ENCODE results near the gene ADAMTSL5. TPM values are rescaled to one million over a fixed set of nuclear protein-coding genes. Genes with fewer than 3 reads are reported as not detected.
"Not testable (repeated sequence)": the region's sequence is repeated elsewhere in the genome, so short reads cannot be mapped to it uniquely, and the experiment has no call there.

Gene ADAMTSL5
- total RNA-seq, 2 experiments from 2014 or later = 1.1 to 1.5 TPM

- no peak for DNase-seq
- Mint-ChIP-seq H3K27me3 (peaks cover 4% of the 10 kb centered on the region), H3K4me3 (no peak overlapping the region), H3K4me1 (peaks cover 9% of the 10 kb centered on the region), H3K27ac (no peak overlapping the region), H3K36me3 (no peaks in the 10 kb centered on the region), H3K9me3 (no peaks in the 10 kb centered on the region)
Measured at GRCh38 chr19:1487576-1488281, 25.1 kb downstream of the ADAMTSL5 start.

- DNase-seq = no peak
- Mint-ChIP-seq H3K4me1 (peaks cover 8% of the 10 kb centered on the region), H3K36me3 (no peaks in the 10 kb centered on the region), H3K27ac (no peak overlapping the region), H3K4me3 (no peak overlapping the region), H3K27me3 (peaks cover 4% of the 10 kb centered on the region), H3K9me3 (no peaks in the 10 kb centered on the region)
Measured at GRCh38 chr19:1486720-1487575, 25.9 kb downstream of the ADAMTSL5 start.

- no peaks in the 10 kb centered on the region for H3K27me3 Mint-ChIP-seq
- no peak overlapping the region for H3K4me3 Mint-ChIP-seq
- no peak for DNase-seq
- peaks cover 5% of the 10 kb centered on the region for H3K4me1 Mint-ChIP-seq
- H3K36me3 Mint-ChIP-seq = peaks cover under 1% of the 10 kb centered on the region
- H3K9me3 Mint-ChIP-seq = no peaks in the 10 kb centered on the region
- no peak overlapping the region for H3K27ac Mint-ChIP-seq
Measured at GRCh38 chr19:1483979-1484428, 28.8 kb downstream of the ADAMTSL5 start.

- Mint-ChIP-seq H3K4me1 (peaks cover 7% of the 10 kb centered on the region), H3K36me3 (peaks cover 2% of the 10 kb centered on the region), H3K27ac (no peak overlapping the region), H3K27me3 (no peaks in the 10 kb centered on the region), H3K9me3 (no peaks in the 10 kb centered on the region), H3K4me3 (no peak overlapping the region)
- no peak for DNase-seq
Measured at GRCh38 chr19:1483131-1483978, 29.5 kb downstream of the ADAMTSL5 start.

- DNase-seq = no peak
- H3K27ac Mint-ChIP-seq = no peak overlapping the region
- H3K27me3 Mint-ChIP-seq = no peaks in the 10 kb centered on the region
- H3K4me1 Mint-ChIP-seq = peaks cover 9% of the 10 kb centered on the region
- peaks cover 2% of the 10 kb centered on the region for H3K36me3 Mint-ChIP-seq
- H3K9me3 Mint-ChIP-seq = no peaks in the 10 kb centered on the region
- H3K4me3 Mint-ChIP-seq = no peak overlapping the region
Measured at GRCh38 chr19:1482361-1483130, 30.3 kb downstream of the ADAMTSL5 start.

GRCh38 chr19:1481893-1482360 lies 30.9 kb downstream of the ADAMTSL5 start:
- H3K9me3 Mint-ChIP-seq = no peaks in the 10 kb centered on the region
- H3K27ac Mint-ChIP-seq = no peak overlapping the region
- H3K27me3 Mint-ChIP-seq = no peaks in the 10 kb centered on the region
- peaks cover 6% of the 10 kb centered on the region for H3K36me3 Mint-ChIP-seq
- peaks cover 13% of the 10 kb centered on the region for H3K4me1 Mint-ChIP-seq
- DNase-seq = no peak
- no peak overlapping the region for H3K4me3 Mint-ChIP-seq

- Mint-ChIP-seq H3K4me3 (no peak overlapping the region), H3K27me3 (no peaks in the 10 kb centered on the region), H3K36me3 (peaks cover 9% of the 10 kb centered on the region), H3K4me1 (peaks cover 16% of the 10 kb centered on the region), H3K9me3 (no peaks in the 10 kb centered on the region), H3K27ac (no peak overlapping the region)
- no peak for DNase-seq
Measured at GRCh38 chr19:1481224-1481892, 31.5 kb downstream of the ADAMTSL5 start.

GRCh38 chr19:1478934-1479707 lies 33.7 kb downstream of the ADAMTSL5 start, which contains the start of gene C19orf25:
Gene C19orf25 (minus strand): TSS chr19:1479215. CDS start chr19:1478903, 312 bp downstream.
- Mint-ChIP-seq H3K4me1 (peaks cover 16% of the 10 kb centered on the region), H3K4me3 (peak within 1 kb of the TSS; percentile 99), H3K27me3 (no peaks in the 10 kb centered on the region), H3K36me3 (peaks cover 9% of the 10 kb centered on the region), H3K9me3 (no peaks in the 10 kb centered on the region), H3K27ac (peak within 1 kb of the TSS; percentile 95)
- DNase-seq = peak; percentile 94

- not testable (repeated sequence) for H3K9me3 Mint-ChIP-seq, H3K27me3 Mint-ChIP-seq, H3K36me3 Mint-ChIP-seq, H3K27ac Mint-ChIP-seq, DNase-seq
- Mint-ChIP-seq H3K4me3 (peak overlapping the region; percentile 54), H3K4me1 (peaks cover 16% of the 10 kb centered on the region)
Measured at GRCh38 chr19:1477056-1477455, 35.8 kb downstream of the ADAMTSL5 start.

- peaks cover 9% of the 10 kb centered on the region for H3K27me3 Mint-ChIP-seq
- no peak overlapping the region for H3K4me3 Mint-ChIP-seq
- no peak for DNase-seq
- H3K36me3 Mint-ChIP-seq = peaks cover 9% of the 10 kb centered on the region
- no peaks in the 10 kb centered on the region for H3K9me3 Mint-ChIP-seq
- no peak overlapping the region for H3K27ac Mint-ChIP-seq
- H3K4me1 Mint-ChIP-seq = peaks cover 16% of the 10 kb centered on the region
Measured at GRCh38 chr19:1475751-1476437, 36.9 kb downstream of the ADAMTSL5 start.

- Mint-ChIP-seq H3K9me3 (no peaks in the 10 kb centered on the region), H3K4me3 (no peak overlapping the region), H3K27ac (no peak overlapping the region), H3K36me3 (peaks cover 9% of the 10 kb centered on the region), H3K4me1 (peaks cover 18% of the 10 kb centered on the region), H3K27me3 (peaks cover 13% of the 10 kb centered on the region)
- no peak for DNase-seq
Measured at GRCh38 chr19:1474765-1475351, 38.0 kb downstream of the ADAMTSL5 start.

- Mint-ChIP-seq H3K9me3 (no peaks in the 10 kb centered on the region), H3K27me3 (peaks cover 14% of the 10 kb centered on the region), H3K27ac (no peak overlapping the region), H3K4me1 (peaks cover 14% of the 10 kb centered on the region), H3K36me3 (peaks cover 9% of the 10 kb centered on the region), H3K4me3 (no peak overlapping the region)
- DNase-seq = no peak
Measured at GRCh38 chr19:1474011-1474764, 38.6 kb downstream of the ADAMTSL5 start.

Measured in activated naive CD8-positive, alpha-beta T cell treated with anti-CD3 and anti-CD28 coated beads for 36 hours (primary cell).